Stomach (tissue), 4 donors: ENCODE results near the gene FERMT3.

Source experiments
- CTCF ChIP-seq, 7 experiments: fragments of 450-650 bp in 4 of 7; fragments of 200-600 bp in 3 of 7; sonication (generic) in 3 of 7; IDR thresholded peaks; one replicate each; pipeline ENCODE4 v1.5.1; 2016 to 2019; ENCODE audit warnings: antibody characterized with exemption in 7 of 7, control low read depth in 2 of 7, mild to moderate bottlenecking in 1 of 7
- EP300 ChIP-seq: sonication (generic); formaldehyde crosslinking; IDR thresholded peaks from one replicate; pipeline ENCODE4 v1.6.1; 2017; ENCODE audit warnings: antibody characterized with exemption
- POLR2A ChIP-seq, 4 donors: fragments of 450-650 bp; IDR thresholded peaks; one replicate each; pipeline ENCODE4 v1.6.1; 2016; ENCODE audit warnings: antibody characterized with exemption in 4 of 4, control low read depth in 2 of 4, mild to moderate bottlenecking in 1 of 4, moderate library complexity in 1 of 4
- POLR2AphosphoS5 ChIP-seq, 3 donors: sonication (generic); formaldehyde crosslinking; IDR thresholded peaks; one replicate each; pipeline ENCODE4 v1.6.1; 2016; ENCODE audit warnings: antibody characterized with exemption in 3 of 3

DNA sequence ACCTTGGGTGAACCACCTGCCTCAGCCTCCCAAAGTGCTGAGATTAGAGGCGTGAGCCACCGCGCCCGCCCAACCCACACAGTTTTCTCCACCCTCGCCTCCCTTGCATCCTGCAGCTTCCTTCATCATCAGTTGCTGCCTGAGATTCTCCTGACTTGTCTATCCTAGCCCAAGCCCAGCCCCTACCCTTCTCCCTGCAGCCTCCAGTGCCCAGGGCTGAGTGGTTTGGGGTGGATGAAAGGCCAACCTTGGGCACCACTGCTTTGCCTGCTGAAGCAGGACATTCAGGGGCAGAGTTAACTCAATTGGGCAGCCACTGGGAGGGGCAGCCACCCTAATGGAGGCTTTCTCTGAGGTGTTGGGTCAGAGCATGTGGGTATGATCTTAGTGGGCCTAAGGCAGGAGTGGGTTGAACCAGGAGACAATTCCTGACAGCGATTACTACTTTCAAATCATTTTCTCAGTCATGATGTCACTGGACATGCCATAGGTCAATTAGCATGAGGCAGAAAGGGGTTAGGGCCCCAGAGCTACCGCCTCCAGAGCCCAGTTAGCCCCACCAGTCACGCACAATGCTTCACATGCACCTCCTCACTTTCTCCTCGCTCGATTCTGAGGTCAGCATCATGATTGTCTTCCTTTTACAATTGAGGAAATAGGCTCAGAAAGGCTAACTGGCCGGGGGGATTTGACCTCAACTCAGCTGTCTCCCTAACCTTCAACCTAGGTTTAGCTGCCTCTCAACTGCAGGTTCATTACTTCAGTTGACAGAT lies 33.3 kb downstream of the FERMT3 start:
- TF ChIP-seq CTCF (IDR thresholded peaks at IDR 0.05) = no peak
- TF ChIP-seq POLR2A (IDR thresholded peaks at IDR 0.05) = no peak
- TF ChIP-seq EP300 = no peak
- TF ChIP-seq POLR2AphosphoS5 (IDR thresholded peaks at IDR 0.05) = no peak
